ENCODE data around the gene CDC6.
A peak's percentile ranks its signal among the peaks of the same experiment; 100 is the strongest.

Gene CDC6

GRCh38 chr17:40315678-40316570 is 28.2 kb downstream of the CDC6 start:
- H3K4me3 ChIP-seq (ENCODE audit: low read length in 2 of 2) = peak overlapping the region; percentile 74 to 84
- peak overlapping the region; percentile 64 to 86 for H3K27ac ChIP-seq (ENCODE audit: low read depth in 2 of 2, low read length in 2 of 2)
- no peaks in the 10 kb centered on the region for H3K9me3 ChIP-seq (ENCODE audit: control insufficient read depth in 2 of 2, low read length in 2 of 2)
- H3K27me3 ChIP-seq (ENCODE audit: control insufficient read depth in 2 of 2, insufficient read depth in 2 of 2, low read length in 2 of 2) = no peaks in the 10 kb centered on the region
- H3K4me1 ChIP-seq (ENCODE audit: control insufficient read depth in 2 of 2, insufficient read depth in 2 of 2, low read length in 2 of 2) = peaks cover 56 to 70% of the 10 kb centered on the region in 2 donors
- H3K9ac ChIP-seq (ENCODE audit: low read depth in 1 of 2, low read length in 2 of 2) = peak overlapping the region; percentile 20 to 80
- H3K36me3 ChIP-seq (ENCODE audit: control insufficient read depth in 2 of 2, insufficient read depth in 2 of 2, low read length in 2 of 2) = no peaks in the 10 kb centered on the region

GRCh38 chr17:40316571-40317344 is 29.1 kb downstream of the CDC6 start:
- Histone ChIP-seq H3K27me3 (ENCODE audit: control insufficient read depth in 2 of 2, insufficient read depth in 2 of 2, low read length in 2 of 2) (no peaks in the 10 kb centered on the region), H3K4me1 (ENCODE audit: control insufficient read depth in 2 of 2, insufficient read depth in 2 of 2, low read length in 2 of 2) (peaks cover 52 to 69% of the 10 kb centered on the region in 2 donors), H3K4me3 (ENCODE audit: low read length in 2 of 2) (peak overlapping the region; percentile 74 to 84), H3K9me3 (ENCODE audit: control insufficient read depth in 2 of 2, low read length in 2 of 2) (no peaks in the 10 kb centered on the region), H3K9ac (ENCODE audit: low read depth in 1 of 2, low read length in 2 of 2) (peak overlapping the region; percentile 63 to 80), H3K36me3 (ENCODE audit: control insufficient read depth in 2 of 2, insufficient read depth in 2 of 2, low read length in 2 of 2) (no peaks in the 10 kb centered on the region), H3K27ac (ENCODE audit: low read depth in 2 of 2, low read length in 2 of 2) (peak overlapping the region; percentile 64 to 86)

GRCh38 chr17:40317345-40317873 is 29.7 kb downstream of the CDC6 start:
- Histone ChIP-seq H3K27me3 (ENCODE audit: control insufficient read depth in 2 of 2, insufficient read depth in 2 of 2, low read length in 2 of 2) (no peaks in the 10 kb centered on the region), H3K27ac (ENCODE audit: low read depth in 2 of 2, low read length in 2 of 2) (peak overlapping the region; percentile 64 to 86), H3K4me3 (ENCODE audit: low read length in 2 of 2) (peak overlapping the region; percentile 74 to 84), H3K4me1 (ENCODE audit: control insufficient read depth in 2 of 2, insufficient read depth in 2 of 2, low read length in 2 of 2) (peaks cover 50 to 69% of the 10 kb centered on the region in 2 donors), H3K36me3 (ENCODE audit: control insufficient read depth in 2 of 2, insufficient read depth in 2 of 2, low read length in 2 of 2) (no peaks in the 10 kb centered on the region), H3K9ac (ENCODE audit: low read depth in 1 of 2, low read length in 2 of 2) (peak overlapping the region; percentile 65 to 80), H3K9me3 (ENCODE audit: control insufficient read depth in 2 of 2, low read length in 2 of 2) (no peaks in the 10 kb centered on the region)

- peaks cover 55 to 68% of the 10 kb centered on the region in 2 donors for H3K4me1 ChIP-seq (ENCODE audit: control insufficient read depth in 2 of 2, insufficient read depth in 2 of 2, low read length in 2 of 2)
- H3K9ac ChIP-seq (ENCODE audit: low read depth in 1 of 2, low read length in 2 of 2) = peak overlapping the region; percentile 80 to 81
- H3K36me3 ChIP-seq (ENCODE audit: control insufficient read depth in 2 of 2, insufficient read depth in 2 of 2, low read length in 2 of 2) = no peaks in the 10 kb centered on the region
Observed at GRCh38 chr17:40317880-40318829, 30.5 kb downstream of the CDC6 start.

GRCh38 chr17:40318830-40319391 is 31.2 kb downstream of the CDC6 start:
- no peaks in the 10 kb centered on the region for H3K36me3 ChIP-seq (ENCODE audit: control insufficient read depth in 2 of 2, insufficient read depth in 2 of 2, low read length in 2 of 2)
- peak overlapping the region; percentile 80 to 81 for H3K9ac ChIP-seq (ENCODE audit: low read depth in 1 of 2, low read length in 2 of 2)
- peaks cover 61 to 75% of the 10 kb centered on the region in 2 donors for H3K4me1 ChIP-seq (ENCODE audit: control insufficient read depth in 2 of 2, insufficient read depth in 2 of 2, low read length in 2 of 2)
- peak overlapping the region; percentile 70 to 86 for H3K27ac ChIP-seq (ENCODE audit: low read depth in 2 of 2, low read length in 2 of 2)
- no peaks in the 10 kb centered on the region for H3K27me3 ChIP-seq (ENCODE audit: control insufficient read depth in 2 of 2, insufficient read depth in 2 of 2, low read length in 2 of 2)
- peak overlapping the region; percentile 80 to 84 for H3K4me3 ChIP-seq (ENCODE audit: low read length in 2 of 2)
- H3K9me3 ChIP-seq (ENCODE audit: control insufficient read depth in 2 of 2, low read length in 2 of 2) = no peaks in the 10 kb centered on the region

More at GRCh38 chr17:40317880-40318829, 30.5 kb downstream of the CDC6 start:
- H3K9me3 ChIP-seq (ENCODE audit: control insufficient read depth in 2 of 2, low read length in 2 of 2) = no peaks in the 10 kb centered on the region
- H3K27me3 ChIP-seq (ENCODE audit: control insufficient read depth in 2 of 2, insufficient read depth in 2 of 2, low read length in 2 of 2) = no peaks in the 10 kb centered on the region
- H3K27ac ChIP-seq (ENCODE audit: low read depth in 2 of 2, low read length in 2 of 2) = peak overlapping the region; percentile 70 to 86
- peak overlapping the region; percentile 80 to 84 for H3K4me3 ChIP-seq (ENCODE audit: low read length in 2 of 2)

- Histone ChIP-seq H3K4me1 (ENCODE audit: control insufficient read depth in 2 of 2, insufficient read depth in 2 of 2, low read length in 2 of 2) (peaks cover 66 to 81% of the 10 kb centered on the region in 2 donors), H3K27ac (ENCODE audit: low read depth in 2 of 2, low read length in 2 of 2) (peak overlapping the region; percentile 71 to 84), H3K9ac (ENCODE audit: low read depth in 1 of 2, low read length in 2 of 2) (peak overlapping the region; percentile 38 to 52), H3K27me3 (ENCODE audit: control insufficient read depth in 2 of 2, insufficient read depth in 2 of 2, low read length in 2 of 2) (no peaks in the 10 kb centered on the region), H3K9me3 (ENCODE audit: control insufficient read depth in 2 of 2, low read length in 2 of 2) (no peaks in the 10 kb centered on the region), H3K36me3 (ENCODE audit: control insufficient read depth in 2 of 2, insufficient read depth in 2 of 2, low read length in 2 of 2) (no peaks in the 10 kb centered on the region), H3K4me3 (ENCODE audit: low read length in 2 of 2) (peak overlapping the region; percentile 80 to 84)
Observed at GRCh38 chr17:40319651-40320540, 32.2 kb downstream of the CDC6 start.

- peaks cover 69 to 83% of the 10 kb centered on the region in 2 donors for H3K4me1 ChIP-seq (ENCODE audit: control insufficient read depth in 2 of 2, insufficient read depth in 2 of 2, low read length in 2 of 2)
- H3K9me3 ChIP-seq (ENCODE audit: control insufficient read depth in 2 of 2, low read length in 2 of 2) = no peaks in the 10 kb centered on the region
- no peaks in the 10 kb centered on the region for H3K36me3 ChIP-seq (ENCODE audit: control insufficient read depth in 2 of 2, insufficient read depth in 2 of 2, low read length in 2 of 2)
- H3K27me3 ChIP-seq (ENCODE audit: control insufficient read depth in 2 of 2, insufficient read depth in 2 of 2, low read length in 2 of 2) = no peaks in the 10 kb centered on the region
- peak overlapping the region; percentile 44 to 76 for H3K4me3 ChIP-seq (ENCODE audit: low read length in 2 of 2)
- peak overlapping the region; percentile 38 to 52 for H3K9ac ChIP-seq (ENCODE audit: low read depth in 1 of 2, low read length in 2 of 2)
- peak overlapping the region; percentile 71 to 84 for H3K27ac ChIP-seq (ENCODE audit: low read depth in 2 of 2, low read length in 2 of 2)
Observed at GRCh38 chr17:40320756-40321523, 33.3 kb downstream of the CDC6 start.

- Histone ChIP-seq H3K9ac (ENCODE audit: low read depth in 1 of 2, low read length in 2 of 2) (peak overlapping the region; percentile 25 to 47), H3K27me3 (ENCODE audit: control insufficient read depth in 2 of 2, insufficient read depth in 2 of 2, low read length in 2 of 2) (no peaks in the 10 kb centered on the region), H3K27ac (ENCODE audit: low read depth in 2 of 2, low read length in 2 of 2) (peak overlapping the region; percentile 71 to 84), H3K4me3 (ENCODE audit: low read length in 2 of 2) (peak overlapping the region; percentile 51 to 76), H3K9me3 (ENCODE audit: control insufficient read depth in 2 of 2, low read length in 2 of 2) (no peaks in the 10 kb centered on the region), H3K4me1 (ENCODE audit: control insufficient read depth in 2 of 2, insufficient read depth in 2 of 2, low read length in 2 of 2) (peaks cover 70 to 83% of the 10 kb centered on the region in 2 donors), H3K36me3 (ENCODE audit: control insufficient read depth in 2 of 2, insufficient read depth in 2 of 2, low read length in 2 of 2) (no peaks in the 10 kb centered on the region)
Observed at GRCh38 chr17:40321524-40321929, 33.8 kb downstream of the CDC6 start.
